HepG2 (cell line): ENCODE data around the gene VILL. TPM values are rescaled to one million over a fixed set of nuclear protein-coding genes. Genes with fewer than 3 reads are reported as not detected.

Experiments
- AFF4 ChIP-seq: sonication (generic); formaldehyde crosslinking; IDR thresholded peaks from 2 replicates; pipeline ENCODE4 v1.4.0; 2020; ENCODE audit warnings: missing genetic modification reagents
- AGO2 ChIP-seq: fragments of 200-400 bp; formaldehyde crosslinking; optimal IDR thresholded peaks from 2 replicates; pipeline ENCODE3; 2017; ENCODE audit warnings: mild to moderate bottlenecking, low read depth, low read length, moderate library complexity
- ELF4 ChIP-seq: sonication (generic); formaldehyde crosslinking; IDR thresholded peaks from 2 replicates; pipeline ENCODE4 v1.5.0; 2020; ENCODE audit warnings: missing genetic modification reagents, mild to moderate bottlenecking, moderate library complexity, borderline replicate concordance
- GTF3A ChIP-seq: sonication (generic); formaldehyde crosslinking; conservative IDR thresholded peaks from 2 replicates; pipeline ENCODE4 v1.4.0; 2020; ENCODE audit warnings: mild to moderate bottlenecking, missing genetic modification reagents
- HDAC1 ChIP-seq: sonication (generic); formaldehyde crosslinking; IDR thresholded peaks from 2 replicates; pipeline ENCODE4 v1.5.1; 2020; ENCODE audit warnings: mild to moderate bottlenecking, missing genetic modification reagents
- HNRNPLL ChIP-seq: fragments of 200-400 bp; formaldehyde crosslinking; IDR thresholded peaks from 2 replicates; pipeline ENCODE4 v1.6.1; 2017; ENCODE audit warnings: mild to moderate bottlenecking, low read depth, low read length; ENCODE audit not compliant: poor library complexity, severe bottlenecking
- HOXA9 ChIP-seq: sonication (generic); formaldehyde crosslinking; IDR thresholded peaks from 2 replicates; pipeline ENCODE4 v1.8.1; 2022; ENCODE audit warnings: missing genetic modification reagents, mild to moderate bottlenecking, moderate library complexity, borderline replicate concordance
- POLR2G ChIP-seq: fragments of 200-400 bp; formaldehyde crosslinking; IDR thresholded peaks from 2 replicates; pipeline ENCODE4 v1.6.1; 2018; ENCODE audit warnings: mild to moderate bottlenecking, low read depth, low read length, moderate library complexity
- PRPF4 ChIP-seq: fragments of 200-400 bp; formaldehyde crosslinking; IDR thresholded peaks from 2 replicates; pipeline ENCODE4 v1.6.1; 2016; ENCODE audit warnings: low read length, low read depth; ENCODE audit not compliant: poor library complexity, severe bottlenecking
- REL ChIP-seq: sonication (generic); formaldehyde crosslinking; conservative IDR thresholded peaks from 2 replicates; pipeline ENCODE4 v1.8.0; 2022; ENCODE audit warnings: mild to moderate bottlenecking, missing genetic modification reagents, moderate library complexity
- RXRA ChIP-seq: sonication (generic); formaldehyde crosslinking; IDR thresholded peaks from 2 replicates; pipeline ENCODE4 v1.5.1; 2020; ENCODE audit warnings: missing genetic modification reagents
- SIX1 ChIP-seq: sonication (generic); formaldehyde crosslinking; IDR thresholded peaks from 2 replicates; pipeline ENCODE4 v1.4.0; 2020; ENCODE audit warnings: missing genetic modification reagents, borderline replicate concordance
- TBP ChIP-seq: sonication (generic); formaldehyde crosslinking; IDR thresholded peaks from 2 replicates; pipeline ENCODE4 v1.5.0; 2020; ENCODE audit warnings: missing genetic modification reagents
- ZBTB34 ChIP-seq: sonication (generic); formaldehyde crosslinking; IDR thresholded peaks from 2 replicates; pipeline ENCODE4 v1.8.0; 2022; ENCODE audit warnings: mild to moderate bottlenecking, missing genetic modification reagents
- ZC3H13 ChIP-seq: sonication (generic); formaldehyde crosslinking; IDR thresholded peaks from 2 replicates; pipeline ENCODE4 v1.8.1; 2023; ENCODE audit warnings: mild to moderate bottlenecking, missing genetic modification reagents, moderate library complexity
- ZFX ChIP-seq: sonication (generic); formaldehyde crosslinking; IDR thresholded peaks from 2 replicates; pipeline ENCODE4 v1.4.0; 2020; ENCODE audit warnings: mild to moderate bottlenecking, low read depth, missing genetic modification reagents, moderate library complexity
- ZMYM3 ChIP-seq: sonication (generic); formaldehyde crosslinking; IDR thresholded peaks from 2 replicates; pipeline ENCODE4 v1.5.1; 2020; ENCODE audit warnings: mild to moderate bottlenecking, missing genetic modification reagents
- ZNF563 ChIP-seq: sonication (generic); formaldehyde crosslinking; IDR thresholded peaks from 2 replicates; pipeline ENCODE4 v1.8.0; 2022; ENCODE audit warnings: mild to moderate bottlenecking, moderate library complexity, missing genetic modification reagents
- ZNF629 ChIP-seq: sonication (generic); formaldehyde crosslinking; conservative IDR thresholded peaks from 2 replicates; pipeline ENCODE4 v1.5.0; 2020; ENCODE audit warnings: missing genetic modification reagents
- ZSCAN9 ChIP-seq: IDR thresholded peaks from 2 replicates; pipeline ENCODE4 v1.6.1; 2016; ENCODE audit warnings: borderline replicate concordance
- polyA plus RNA-seq, 8 experiments: library from polyadenylated mRNA; depleted of rRNA in 3 of 8; stranded (reverse) in 7 of 8; unstranded in 1 of 8; fragments of >200 nt; fragmentation: Illumina TruSeq in 4 of 8; extraction: Trizol in 4 of 8; gene quantifications; 2 replicates each; pipeline versions ENCODE4 v1.2.1 to v1.2.3, GENCODE V29; 2011 to 2016; ENCODE audit warnings: low read depth in 4 of 8, missing spikeins in 1 of 8, mixed read lengths in 1 of 8; ENCODE audit not compliant: insufficient read depth in 1 of 8
- total RNA-seq, 5 experiments: library from RNA; depleted of rRNA; stranded (reverse); fragments of >200 nt; fragmentation: Illumina TruSeq; extraction: Trizol; gene quantifications; 2 replicates each; pipeline ENCODE4 v1.2.3, GENCODE V29; 2016; ENCODE audit warnings: low read depth in 1 of 5
- TF ChIP-seq, protein P1 (sequence below): sonication (generic); formaldehyde crosslinking; IDR thresholded peaks from 2 replicates; pipeline ENCODE4 v1.4.0; 2020; ENCODE audit warnings: missing genetic modification reagents
- TF ChIP-seq, protein P2 (sequence below): sonication (generic); formaldehyde crosslinking; IDR thresholded peaks from 2 replicates; pipeline ENCODE4 v1.4.0; 2020; ENCODE audit warnings: mild to moderate bottlenecking, missing genetic modification reagents

VILL gene
- total and polyA plus RNA-seq, 2 of the 13 experiments (the other 11 are each of a cell fraction or from before 2014, with no cell fraction given), result 3.2 to 5.3 TPM

DNA sequence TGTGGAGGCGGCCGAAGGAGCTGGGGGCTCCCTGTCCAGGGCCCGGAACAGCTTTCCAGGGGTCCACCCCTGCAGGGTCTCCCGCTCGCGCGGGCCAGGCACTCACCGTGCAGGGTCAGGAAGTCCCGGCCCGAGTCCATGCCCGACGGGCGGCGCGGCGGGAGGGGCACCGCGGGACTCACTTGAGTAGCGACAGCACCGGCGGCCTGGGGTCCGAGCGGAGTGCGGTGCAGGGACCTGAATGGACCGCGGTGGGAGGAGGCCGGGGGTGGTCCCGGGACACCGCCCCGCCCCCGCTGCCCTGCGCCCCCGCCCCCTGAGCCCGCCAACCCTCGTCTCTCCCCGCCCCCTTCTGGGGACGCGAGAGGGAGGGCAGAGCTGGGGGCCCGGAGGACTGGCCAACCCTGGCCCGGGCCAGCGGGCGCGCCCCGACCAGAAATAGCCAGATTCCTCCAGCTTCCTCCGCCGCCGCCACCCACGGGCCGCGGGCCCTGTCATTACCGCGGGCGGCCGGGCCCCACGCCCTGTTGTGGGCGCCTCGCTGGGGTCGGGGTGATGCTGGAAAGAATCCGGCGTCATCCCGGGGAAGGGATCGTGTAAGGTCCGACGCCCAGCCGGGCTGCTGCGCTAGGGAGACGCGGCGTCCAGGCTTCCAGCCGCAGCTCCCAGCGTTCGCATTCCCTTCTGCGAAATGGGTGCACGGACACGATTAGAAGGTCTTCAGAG is 39.0 kb downstream of the VILL start, which contains the start of gene PLCD1 (continued):
- TF ChIP-seq HOXA9 (CRISPR knock-in tag) (0 out of 2 replicates have a peak, but pooled peaks have one; percentile 55), ELF4 (CRISPR knock-in tag) (no peak), ZC3H13 (CRISPR knock-in tag) (0 out of 2 replicates have a peak, but pooled peaks have one; percentile 44), ZNF629 (peak; percentile 98), ZMYM3 (peak; percentile 96), ZNF563 (0 out of 2 replicates have a peak, but pooled peaks have one; percentile 23), ZFX (CRISPR knock-in tag) (peak; percentile 40), PRPF4 (no peak), REL (no peak), HNRNPLL (no peak), RXRA (no peak), ZSCAN9 (CRISPR knock-in tag) (no peak), AGO2 (peak; percentile 48), SIX1 (no peak), GTF3A (CRISPR knock-in tag) (no peak), HDAC1 (CRISPR knock-in tag) (peak; percentile 25; the same call in 1 of the 2 replicates), TBP (no peak), AFF4 (CRISPR knock-in tag) (no peak), ZBTB34 (no peak), POLR2G (no peak)
- TF ChIP-seq, protein P1, sequence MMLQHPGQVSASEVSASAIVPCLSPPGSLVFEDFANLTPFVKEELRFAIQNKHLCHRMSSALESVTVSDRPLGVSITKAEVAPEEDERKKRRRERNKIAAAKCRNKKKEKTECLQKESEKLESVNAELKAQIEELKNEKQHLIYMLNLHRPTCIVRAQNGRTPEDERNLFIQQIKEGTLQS (CRISPR knock-in tag), result no peak
- TF ChIP-seq, protein P2, sequence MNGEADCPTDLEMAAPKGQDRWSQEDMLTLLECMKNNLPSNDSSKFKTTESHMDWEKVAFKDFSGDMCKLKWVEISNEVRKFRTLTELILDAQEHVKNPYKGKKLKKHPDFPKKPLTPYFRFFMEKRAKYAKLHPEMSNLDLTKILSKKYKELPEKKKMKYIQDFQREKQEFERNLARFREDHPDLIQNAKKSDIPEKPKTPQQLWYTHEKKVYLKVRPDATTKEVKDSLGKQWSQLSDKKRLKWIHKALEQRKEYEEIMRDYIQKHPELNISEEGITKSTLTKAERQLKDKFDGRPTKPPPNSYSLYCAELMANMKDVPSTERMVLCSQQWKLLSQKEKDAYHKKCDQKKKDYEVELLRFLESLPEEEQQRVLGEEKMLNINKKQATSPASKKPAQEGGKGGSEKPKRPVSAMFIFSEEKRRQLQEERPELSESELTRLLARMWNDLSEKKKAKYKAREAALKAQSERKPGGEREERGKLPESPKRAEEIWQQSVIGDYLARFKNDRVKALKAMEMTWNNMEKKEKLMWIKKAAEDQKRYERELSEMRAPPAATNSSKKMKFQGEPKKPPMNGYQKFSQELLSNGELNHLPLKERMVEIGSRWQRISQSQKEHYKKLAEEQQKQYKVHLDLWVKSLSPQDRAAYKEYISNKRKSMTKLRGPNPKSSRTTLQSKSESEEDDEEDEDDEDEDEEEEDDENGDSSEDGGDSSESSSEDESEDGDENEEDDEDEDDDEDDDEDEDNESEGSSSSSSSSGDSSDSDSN (CRISPR knock-in tag), result peak; percentile 35; the same call in 1 of the 2 replicates
